ENCODE results near the gene SUCO.

- TF ChIP-seq RCOR1 (IDR thresholded peaks at IDR 0.05; ENCODE audit: insufficient replicate concordance, low read length) (no peak), CTCF (conservative IDR thresholded peaks at IDR 0.05; ENCODE audit: low read depth, low read length) (no peak), CEBPB (IDR thresholded peaks at IDR 0.05; ENCODE audit: low read depth, low read length) (no peak), FOS (IDR thresholded peaks at IDR 0.05; ENCODE audit: low read depth, low read length) (no peak), POLR2A (IDR thresholded peaks at IDR 0.05; ENCODE audit: low read depth, low read length) (no peak), CHD1 (IDR thresholded peaks at IDR 0.05; ENCODE audit: low read depth, low read length) (no peak), RAD21 (IDR thresholded peaks at IDR 0.05; ENCODE audit: low read length) (no peak), ELK1 (IDR thresholded peaks at IDR 0.05; ENCODE audit: borderline replicate concordance, low read depth, low read length) (no peak), SMC3 (IDR thresholded peaks at IDR 0.05; ENCODE audit: low read depth, low read length) (no peak)
Observed at GRCh38 chr1:172578586-172578985, 45.6 kb downstream of the SUCO start.

Data from IMR-90 (cell line).